Hair follicular keratinocyte (primary cell): Measurements from ENCODE around the gene ANKRD61. TPM values are rescaled to one million over a fixed set of nuclear protein-coding genes. Genes with fewer than 3 reads are reported as not detected.

Experiments used
- total RNA-seq: library from RNA; depleted of rRNA; stranded (reverse); fragments of >200 nt; gene quantifications from 2 replicates; pipeline ENCODE4 v1.2.3, GENCODE V29; 2015

ANKRD61 gene
- total RNA-seq, result not detected in 2 replicates

GRCh38 chr7:6030988-6031387 lies at the start of gene ANKRD61:
ANKRD61 (plus strand) TSS chr7:6031376; CDS start chr7:6031376, 0 bp downstream.

GRCh38 chr7:6008668-6009611 lies 22.2 kb upstream of the ANKRD61 start, which contains the start of the genes AIMP2 and PMS2:
AIMP2 (plus strand) TSS chr7:6009272; CDS start chr7:6009364, 92 bp downstream.
PMS2 (minus strand) TSS chr7:6009049; CDS start chr7:6009019, 30 bp downstream.

Other genes with a start within 250 kb of the ANKRD61 start
- 14.2 and 19.8 TPM in 2 replicates for gene RNF216, start 249.7 kb upstream of the ANKRD61 start, total RNA-seq
- gene OCM, start 150.6 kb upstream of the ANKRD61 start, total RNA-seq, result not detected in 2 replicates
- gene CCZ1, start 132.6 kb upstream of the ANKRD61 start, total RNA-seq, result 63.3 and 78.8 TPM in 2 replicates
- 0.19 and 0.62 TPM in 2 replicates for gene RSPH10B, start 60.7 kb upstream of the ANKRD61 start, total RNA-seq
- 14.7 and 17.9 TPM in 2 replicates for gene PMS2, start 22.3 kb upstream of the ANKRD61 start, total RNA-seq
- 69.0 and 102 TPM in 2 replicates for gene AIMP2, start 22.1 kb upstream of the ANKRD61 start, total RNA-seq
- 126 and 154 TPM in 2 replicates for gene EIF2AK1, start 27.8 kb downstream of the ANKRD61 start, total RNA-seq
- 4.4 and 4.5 TPM in 2 replicates for gene USP42, start 73.6 kb downstream of the ANKRD61 start, total RNA-seq
- 22.5 and 26.2 TPM in 2 replicates for gene CYTH3, start 241.2 kb downstream of the ANKRD61 start, total RNA-seq